Muscle of arm (tissue), 12 donors: ENCODE measurements around the gene RADIL. TPM values are rescaled to one million over a fixed set of nuclear protein-coding genes. Genes with fewer than 3 reads are reported as not detected.
A peak's percentile ranks its signal among the peaks of the same experiment; 100 is the strongest.

Experiments used
- DNase-seq: peaks from one replicate; pipeline ENCODE4 v3.0.0-alpha.2; 2013
- polyA plus RNA-seq, 12 donors: library from polyadenylated mRNA; unstranded; fragments of 120-200 nt; gene quantifications; one replicate each; pipeline ENCODE4 v1.2.1, GENCODE V29; 2013; ENCODE audit not compliant: insufficient read length in 12 of 12

RADIL gene
- polyA plus RNA-seq, 12 donors: 2.0 to 14.4 (median 3.5) TPM; not detected in 1

- no peak for DNase-seq
Measured at GRCh38 chr7:4833176-4833575, 50.3 kb downstream of the RADIL start.

- DNase-seq: no peak
Measured at GRCh38 chr7:4832711-4833110, 50.8 kb downstream of the RADIL start.

- DNase-seq: no peak
Measured at GRCh38 chr7:4831723-4832495, 51.6 kb downstream of the RADIL start.

- peak; percentile 63 for DNase-seq
Measured at GRCh38 chr7:4830176-4830575, 53.3 kb downstream of the RADIL start.

GRCh38 chr7:4828720-4829383, 54.7 kb downstream of the RADIL start:
- no peak for DNase-seq

GRCh38 chr7:4825081-4825480, 58.4 kb downstream of the RADIL start:
- DNase-seq: no peak

- DNase-seq: no peak
Measured at GRCh38 chr7:4824120-4824775, 59.3 kb downstream of the RADIL start.

GRCh38 chr7:4823441-4824119, 59.9 kb downstream of the RADIL start:
- no peak for DNase-seq

GRCh38 chr7:4822677-4823076, 60.8 kb downstream of the RADIL start:
- no peak for DNase-seq

GRCh38 chr7:4820967-4821471, 62.5 kb downstream of the RADIL start:
- no peak for DNase-seq

GRCh38 chr7:4820405-4820966, 63.0 kb downstream of the RADIL start:
- DNase-seq: no peak

GRCh38 chr7:4819560-4820404, 63.7 kb downstream of the RADIL start:
- peak; percentile 58 for DNase-seq

- DNase-seq: no peak
Measured at GRCh38 chr7:4818000-4818794, 65.3 kb downstream of the RADIL start.

- DNase-seq: no peak
Measured at GRCh38 chr7:4817178-4817901, 66.2 kb downstream of the RADIL start.

GRCh38 chr7:4816419-4817080, 67.0 kb downstream of the RADIL start:
- no peak for DNase-seq

GRCh38 chr7:4815609-4816418, 67.7 kb downstream of the RADIL start:
- DNase-seq: no peak

GRCh38 chr7:4815121-4815520, 68.4 kb downstream of the RADIL start:
- no peak for DNase-seq

GRCh38 chr7:4814433-4814832, 69.1 kb downstream of the RADIL start:
- DNase-seq: no peak
